ENCODE measurements around the gene SPON2.
A peak's percentile ranks its signal among the peaks of the same experiment; 100 is the strongest.

SPON2 gene

GRCh38 chr4:1177274-1178141 is 5.1 kb upstream of the SPON2 start:
- H3K4me1 Mint-ChIP-seq, result peaks cover 7% of the 10 kb centered on the region
- peaks cover 7% of the 10 kb centered on the region for H3K9me3 Mint-ChIP-seq
- ATAC-seq (ENCODE audit: low read depth) (no peak), DNase-seq (ENCODE audit: low spot score in 2 of 2) (no peak)
- no peak overlapping the region for H3K4me3 Mint-ChIP-seq
- H3K27me3 Mint-ChIP-seq, result peaks cover 10% of the 10 kb centered on the region
- peaks cover 7% of the 10 kb centered on the region for H3K36me3 Mint-ChIP-seq
- no peak overlapping the region for H3K27ac Mint-ChIP-seq

- Mint-ChIP-seq H3K36me3 (peaks cover 5% of the 10 kb centered on the region), H3K9me3 (peaks cover 4% of the 10 kb centered on the region), H3K27me3 (peaks cover 10% of the 10 kb centered on the region), H3K4me1 (peaks cover 7% of the 10 kb centered on the region), H3K4me3 (no peak overlapping the region), H3K27ac (no peak overlapping the region)
- DNase-seq (ENCODE audit: low spot score in 2 of 2), result no peak
- no peak for ATAC-seq (ENCODE audit: low read depth)
Observed at GRCh38 chr4:1176398-1177273, 4.3 kb upstream of the SPON2 start.

- ATAC-seq (ENCODE audit: low read depth) (no peak), DNase-seq (ENCODE audit: low spot score in 2 of 2) (no peak)
- Mint-ChIP-seq H3K4me3 (no peak overlapping the region), H3K9me3 (peaks cover 2% of the 10 kb centered on the region), H3K36me3 (peaks cover 2% of the 10 kb centered on the region), H3K27me3 (peaks cover 15% of the 10 kb centered on the region), H3K4me1 (peaks cover 13% of the 10 kb centered on the region), H3K27ac (no peak overlapping the region)
Observed at GRCh38 chr4:1175635-1176229, 3.3 kb upstream of the SPON2 start.

- ATAC-seq (ENCODE audit: low read depth), result no peak
Observed at GRCh38 chr4:1174941-1175634, 2.7 kb upstream of the SPON2 start.

GRCh38 chr4:1172971-1173757 is 781 bp upstream of the SPON2 start:
- Mint-ChIP-seq H3K4me3 (peak overlapping the region; percentile 67), H3K27ac (no peak overlapping the region)

More at GRCh38 chr4:1174941-1175634, 2.7 kb upstream of the SPON2 start:
- H3K27me3 Mint-ChIP-seq, result peaks cover 17% of the 10 kb centered on the region
- H3K36me3 Mint-ChIP-seq, result no peaks in the 10 kb centered on the region
- no peak overlapping the region for H3K4me3 Mint-ChIP-seq
- H3K9me3 Mint-ChIP-seq, result no peaks in the 10 kb centered on the region
- DNase-seq (ENCODE audit: low spot score in 2 of 2), result no peak
- no peak overlapping the region for H3K27ac Mint-ChIP-seq
- H3K4me1 Mint-ChIP-seq, result peaks cover 13% of the 10 kb centered on the region

GRCh38 chr4:1171311-1172227 is 814 bp downstream of the SPON2 start:
- H3K36me3 Mint-ChIP-seq, result no peaks in the 10 kb centered on the region
- DNase-seq (ENCODE audit: low spot score in 2 of 2) (peak; percentile 52 to 66), ATAC-seq (ENCODE audit: low read depth) (peak; percentile 40)
- peaks cover 14% of the 10 kb centered on the region for H3K27me3 Mint-ChIP-seq
- peaks cover 24% of the 10 kb centered on the region for H3K4me1 Mint-ChIP-seq
- peak overlapping the region; percentile 78 for H3K4me3 Mint-ChIP-seq
- peak overlapping the region; percentile 48 for H3K27ac Mint-ChIP-seq
- H3K9me3 Mint-ChIP-seq, result no peaks in the 10 kb centered on the region

More at GRCh38 chr4:1172971-1173757, 781 bp upstream of the SPON2 start:
- ATAC-seq (ENCODE audit: low read depth) (no peak), DNase-seq (ENCODE audit: low spot score in 2 of 2) (no peak)
- no peaks in the 10 kb centered on the region for H3K36me3 Mint-ChIP-seq
- peaks cover 15% of the 10 kb centered on the region for H3K27me3 Mint-ChIP-seq
- H3K4me1 Mint-ChIP-seq, result peaks cover 17% of the 10 kb centered on the region
- no peaks in the 10 kb centered on the region for H3K9me3 Mint-ChIP-seq

GRCh38 chr4:1170976-1171310 is 1.4 kb downstream of the SPON2 start:
- ATAC-seq (ENCODE audit: low read depth), result no peak
- no peak for DNase-seq (ENCODE audit: low spot score in 2 of 2)
- Mint-ChIP-seq H3K9me3 (no peaks in the 10 kb centered on the region), H3K27me3 (peaks cover 10% of the 10 kb centered on the region), H3K4me1 (peaks cover 22% of the 10 kb centered on the region), H3K4me3 (peak overlapping the region; percentile 78), H3K27ac (peak overlapping the region; percentile 48), H3K36me3 (no peaks in the 10 kb centered on the region)

GRCh38 chr4:1170156-1170975 is 2.0 kb downstream of the SPON2 start:
- H3K27ac Mint-ChIP-seq, result no peak overlapping the region
- H3K36me3 Mint-ChIP-seq, result no peaks in the 10 kb centered on the region
- peaks cover 22% of the 10 kb centered on the region for H3K4me1 Mint-ChIP-seq
- DNase-seq (ENCODE audit: low spot score in 2 of 2) (no peak), ATAC-seq (ENCODE audit: low read depth) (no peak)
- peaks cover 10% of the 10 kb centered on the region for H3K27me3 Mint-ChIP-seq
- no peaks in the 10 kb centered on the region for H3K9me3 Mint-ChIP-seq
- peak overlapping the region; percentile 64 for H3K4me3 Mint-ChIP-seq

GRCh38 chr4:1169691-1170096 is 2.7 kb downstream of the SPON2 start:
- H3K4me3 Mint-ChIP-seq, result no peak overlapping the region
- ATAC-seq (ENCODE audit: low read depth), result no peak
- no peak overlapping the region for H3K27ac Mint-ChIP-seq
- peaks cover 10% of the 10 kb centered on the region for H3K27me3 Mint-ChIP-seq
- peaks cover 24% of the 10 kb centered on the region for H3K4me1 Mint-ChIP-seq
- peaks cover 2% of the 10 kb centered on the region for H3K36me3 Mint-ChIP-seq
- no peak for DNase-seq (ENCODE audit: low spot score in 2 of 2)
- no peaks in the 10 kb centered on the region for H3K9me3 Mint-ChIP-seq

- ATAC-seq (ENCODE audit: low read depth) (no peak), DNase-seq (ENCODE audit: low spot score in 2 of 2) (no peak)
- Mint-ChIP-seq H3K4me1 (peaks cover 26% of the 10 kb centered on the region), H3K27ac (peak overlapping the region; percentile 86), H3K4me3 (peak overlapping the region; percentile 58), H3K27me3 (peaks cover 10% of the 10 kb centered on the region), H3K36me3 (peaks cover 2% of the 10 kb centered on the region), H3K9me3 (no peaks in the 10 kb centered on the region)
Observed at GRCh38 chr4:1169171-1169671, 3.2 kb downstream of the SPON2 start.

GRCh38 chr4:1168191-1169101 is 3.9 kb downstream of the SPON2 start:
- ATAC-seq (ENCODE audit: low read depth) (no peak), DNase-seq (ENCODE audit: low spot score in 2 of 2) (no peak)
- H3K27me3 Mint-ChIP-seq, result peaks cover 10% of the 10 kb centered on the region
- peaks cover 2% of the 10 kb centered on the region for H3K36me3 Mint-ChIP-seq
- peak overlapping the region; percentile 93 for H3K4me3 Mint-ChIP-seq
- peaks cover 34% of the 10 kb centered on the region for H3K4me1 Mint-ChIP-seq
- peaks cover 2% of the 10 kb centered on the region for H3K9me3 Mint-ChIP-seq
- H3K27ac Mint-ChIP-seq, result peak overlapping the region; percentile 86
